Astrocyte (in vitro differentiated cells and primary cell): ENCODE results near the gene CD151. TPM values are rescaled to one million over a fixed set of nuclear protein-coding genes. Genes with fewer than 3 reads are reported as not detected.

Experiments used
- DNase-seq: peaks from one replicate; pipeline ENCODE4 v3.0.0-alpha.2; 2010; ENCODE audit warnings: low read depth
- FAIRE-seq: peaks from 2 replicates; lab custom pipeline; 2011; peaks lifted over from hg19 to GRCh38; lab: Jason Lieb, UNC
- H2AFZ ChIP-seq: 2 replicates; pipeline ENCODE4 v1.6.0; 2012; ENCODE audit warnings: low read depth, low read length, inconsistent platforms
- H3K27ac ChIP-seq: 2 replicates; pipeline ENCODE4 v1.5.1; 2011; ENCODE audit warnings: low read depth, low read length, inconsistent platforms
- H3K27me3 ChIP-seq: 2 replicates; pipeline ENCODE4 v1.6.0; 2011; ENCODE audit warnings: low read length, inconsistent platforms; ENCODE audit not compliant: insufficient read depth
- H3K36me3 ChIP-seq: 2 replicates; pipeline ENCODE4 v1.5.1; 2011; ENCODE audit warnings: low read length, inconsistent platforms; ENCODE audit not compliant: insufficient read depth
- H3K4me1 ChIP-seq: 2 replicates; pipeline ENCODE4 v1.5.1; 2011; ENCODE audit warnings: low read length, inconsistent platforms; ENCODE audit not compliant: insufficient read depth
- H3K4me2 ChIP-seq: 2 replicates; pipeline ENCODE4 v1.6.0; 2012; ENCODE audit warnings: low read length, inconsistent platforms
- H3K4me3 ChIP-seq: 2 replicates; pipeline ENCODE4 v1.5.1; 2011; ENCODE audit warnings: low read depth, mild to moderate bottlenecking, low read length, inconsistent platforms; ENCODE audit not compliant: insufficient read depth
- H3K79me2 ChIP-seq: 2 replicates; pipeline ENCODE4 v1.6.0; 2012; ENCODE audit warnings: mild to moderate bottlenecking, low read length, inconsistent platforms; ENCODE audit not compliant: insufficient read depth
- H3K9ac ChIP-seq: 2 replicates; pipeline ENCODE4 v1.6.0; 2012; ENCODE audit warnings: mild to moderate bottlenecking, low read length, inconsistent platforms
- H3K9me3 ChIP-seq: 2 replicates; pipeline ENCODE4 v1.5.1; 2012; ENCODE audit warnings: low read depth, mild to moderate bottlenecking, low read length, inconsistent platforms; ENCODE audit not compliant: insufficient read depth
- H4K20me1 ChIP-seq: 2 replicates; pipeline ENCODE4 v1.6.0; 2012; ENCODE audit warnings: low read length, inconsistent platforms; ENCODE audit not compliant: insufficient read depth
- H3K27ac Mint-ChIP-seq: one replicate; pipeline ENCODE4 v1.8.0; 2021; ENCODE audit warnings: mild to moderate bottlenecking, mixed read lengths; ENCODE audit not compliant: unreplicated experiment
- H3K27me3 Mint-ChIP-seq: one replicate; pipeline ENCODE4 v1.8.0; 2021; ENCODE audit warnings: low read depth, mixed read lengths; ENCODE audit not compliant: unreplicated experiment
- H3K36me3 Mint-ChIP-seq: one replicate; pipeline ENCODE4 v1.8.0; 2021; ENCODE audit warnings: low read depth, mixed read lengths; ENCODE audit not compliant: unreplicated experiment
- H3K4me1 Mint-ChIP-seq: one replicate; pipeline ENCODE4 v1.8.0; 2021; ENCODE audit warnings: low read depth, mixed read lengths; ENCODE audit not compliant: unreplicated experiment
- H3K4me3 Mint-ChIP-seq: one replicate; pipeline ENCODE4 v1.8.0; 2021; ENCODE audit warnings: mild to moderate bottlenecking, moderate library complexity, mixed read lengths; ENCODE audit not compliant: unreplicated experiment
- H3K9me3 Mint-ChIP-seq: one replicate; pipeline ENCODE4 v1.8.0; 2021; ENCODE audit warnings: mild to moderate bottlenecking, mixed read lengths; ENCODE audit not compliant: unreplicated experiment
- EZH2 ChIP-seq: IDR thresholded peaks from 2 replicates; pipeline ENCODE4 v1.6.1; 2012; ENCODE audit warnings: mild to moderate bottlenecking, low read length, inconsistent platforms; ENCODE audit not compliant: insufficient read depth
- total RNA-seq: library from RNA; stranded (reverse); gene quantifications from 2 replicates; pipeline ENCODE4 v1.2.1, GENCODE V29; 2021
- TF ChIP-seq, protein P1 (sequence below): IDR thresholded peaks from 2 replicates; pipeline ENCODE4 v1.5.1; 2011; ENCODE audit warnings: low read depth, mild to moderate bottlenecking, inconsistent platforms, low read length, moderate library complexity; ENCODE audit not compliant: insufficient read depth

The CD151 gene
- total RNA-seq, 1 donor from 2014 or later = 421 TPM

DNA sequence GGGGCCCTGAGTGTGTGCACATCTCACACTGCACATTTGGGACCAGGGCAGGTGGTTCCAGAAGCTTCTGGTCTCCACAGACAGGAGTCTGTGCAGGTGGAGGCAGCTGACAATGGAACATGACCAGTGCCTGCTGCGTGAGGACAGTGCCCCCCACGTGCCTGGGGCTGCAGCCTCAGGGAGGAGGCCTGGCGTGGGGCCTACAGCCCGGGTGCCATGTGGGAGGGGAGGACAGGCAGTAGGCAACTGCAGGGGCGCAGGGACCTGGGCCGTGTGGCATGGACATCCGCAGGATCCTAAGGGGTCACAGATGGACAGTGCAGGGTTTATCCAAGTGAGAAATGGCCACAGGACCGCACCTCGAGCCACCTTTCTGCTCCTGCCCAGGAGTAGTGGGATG, 38.7 kb downstream of the CD151 start:
- H2AFZ ChIP-seq = no peak overlapping the region
- H4K20me1 ChIP-seq = peaks cover 13% of the 10 kb centered on the region
- H3K4me2 ChIP-seq = no peak overlapping the region
- Mint-ChIP-seq H3K27ac (no peak overlapping the region), H3K4me3 (no peak overlapping the region), H3K27me3 (peaks cover 3% of the 10 kb centered on the region), H3K36me3 (peaks cover 10% of the 10 kb centered on the region), H3K4me1 (no peaks in the 10 kb centered on the region), H3K9me3 (no peaks in the 10 kb centered on the region)
- DNase-seq (no peak), FAIRE-seq (no peak)
- H3K9me3 ChIP-seq = no peaks in the 10 kb centered on the region
- no peak overlapping the region for H3K4me3 ChIP-seq
- H3K27me3 ChIP-seq = no peaks in the 10 kb centered on the region
- no peaks in the 10 kb centered on the region for H3K79me2 ChIP-seq
- H3K36me3 ChIP-seq = no peaks in the 10 kb centered on the region
- TF ChIP-seq, protein P1, sequence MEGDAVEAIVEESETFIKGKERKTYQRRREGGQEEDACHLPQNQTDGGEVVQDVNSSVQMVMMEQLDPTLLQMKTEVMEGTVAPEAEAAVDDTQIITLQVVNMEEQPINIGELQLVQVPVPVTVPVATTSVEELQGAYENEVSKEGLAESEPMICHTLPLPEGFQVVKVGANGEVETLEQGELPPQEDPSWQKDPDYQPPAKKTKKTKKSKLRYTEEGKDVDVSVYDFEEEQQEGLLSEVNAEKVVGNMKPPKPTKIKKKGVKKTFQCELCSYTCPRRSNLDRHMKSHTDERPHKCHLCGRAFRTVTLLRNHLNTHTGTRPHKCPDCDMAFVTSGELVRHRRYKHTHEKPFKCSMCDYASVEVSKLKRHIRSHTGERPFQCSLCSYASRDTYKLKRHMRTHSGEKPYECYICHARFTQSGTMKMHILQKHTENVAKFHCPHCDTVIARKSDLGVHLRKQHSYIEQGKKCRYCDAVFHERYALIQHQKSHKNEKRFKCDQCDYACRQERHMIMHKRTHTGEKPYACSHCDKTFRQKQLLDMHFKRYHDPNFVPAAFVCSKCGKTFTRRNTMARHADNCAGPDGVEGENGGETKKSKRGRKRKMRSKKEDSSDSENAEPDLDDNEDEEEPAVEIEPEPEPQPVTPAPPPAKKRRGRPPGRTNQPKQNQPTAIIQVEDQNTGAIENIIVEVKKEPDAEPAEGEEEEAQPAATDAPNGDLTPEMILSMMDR = no peak
- TF ChIP-seq EZH2 = no peak
- H3K4me1 ChIP-seq = peaks cover 4% of the 10 kb centered on the region
- no peak overlapping the region for H3K27ac ChIP-seq
- H3K9ac ChIP-seq = no peak overlapping the region

DNA sequence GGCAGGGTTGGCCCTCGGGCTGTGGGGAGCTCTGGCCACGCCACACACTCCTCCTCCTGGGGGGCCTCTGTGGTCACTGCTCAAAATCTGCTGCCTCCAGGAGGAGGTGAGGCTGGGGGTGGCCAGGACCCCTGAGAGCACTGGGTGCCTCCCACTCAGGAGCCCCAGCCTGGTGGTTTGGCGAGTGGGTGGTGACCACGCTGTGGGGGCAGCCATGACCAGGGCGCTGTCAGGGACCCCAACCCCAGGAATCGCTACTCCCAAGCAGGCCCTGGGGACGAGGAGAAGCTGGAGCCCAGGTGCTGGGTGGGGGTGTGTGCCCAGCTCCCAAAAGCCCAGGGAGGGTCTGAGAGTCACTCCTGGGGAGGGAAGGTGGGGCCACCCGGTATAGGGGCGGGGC, 40.0 kb downstream of the CD151 start:
- H3K9me3 Mint-ChIP-seq = no peaks in the 10 kb centered on the region
- peaks cover 3% of the 10 kb centered on the region for H3K27me3 Mint-ChIP-seq
- H3K36me3 ChIP-seq = no peaks in the 10 kb centered on the region
- peaks cover 4% of the 10 kb centered on the region for H3K4me1 ChIP-seq
- no peak overlapping the region for H3K27ac Mint-ChIP-seq
- TF ChIP-seq, protein P1 = no peak
- TF ChIP-seq EZH2 = no peak
- no peaks in the 10 kb centered on the region for H3K9me3 ChIP-seq
- H3K4me3 ChIP-seq = no peak overlapping the region
- H3K27ac ChIP-seq = no peak overlapping the region
- no peak overlapping the region for H2AFZ ChIP-seq
- H3K4me3 Mint-ChIP-seq = no peak overlapping the region
- no peaks in the 10 kb centered on the region for H3K79me2 ChIP-seq
- H3K4me2 ChIP-seq = no peak overlapping the region
- H3K36me3 Mint-ChIP-seq = peaks cover 10% of the 10 kb centered on the region
- H4K20me1 ChIP-seq = peaks cover 22% of the 10 kb centered on the region
- no peak for DNase-seq
- no peaks in the 10 kb centered on the region for H3K4me1 Mint-ChIP-seq
- H3K9ac ChIP-seq = no peak overlapping the region
- no peaks in the 10 kb centered on the region for H3K27me3 ChIP-seq
- no peak for FAIRE-seq

DNA sequence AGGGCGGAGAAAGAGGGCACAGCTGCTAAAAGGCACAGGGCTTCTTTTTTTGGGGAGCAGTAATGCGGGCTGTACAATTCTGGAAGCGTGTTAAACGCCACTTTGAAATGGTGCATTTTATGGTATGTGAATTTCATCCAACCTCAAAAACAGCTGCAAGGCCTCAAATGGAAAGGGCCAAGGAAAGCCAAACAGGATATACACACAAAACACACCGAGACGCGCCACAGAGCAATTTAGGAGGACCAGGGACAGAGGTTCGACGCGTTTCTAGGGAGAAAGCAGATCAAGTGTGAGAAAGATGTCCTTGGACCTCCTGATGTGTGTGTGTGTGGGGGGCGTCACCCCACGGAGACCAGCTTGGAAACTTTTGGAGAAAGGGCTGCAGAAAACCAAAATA, 41.0 kb downstream of the CD151 start:
- no peak overlapping the region for H3K4me2 ChIP-seq
- H3K9ac ChIP-seq = no peak overlapping the region
- Mint-ChIP-seq H3K27ac (no peak overlapping the region), H3K36me3 (peaks cover 8% of the 10 kb centered on the region), H3K9me3 (no peaks in the 10 kb centered on the region), H3K4me1 (no peaks in the 10 kb centered on the region), H3K4me3 (no peak overlapping the region), H3K27me3 (peaks cover 3% of the 10 kb centered on the region)
- peaks cover 17% of the 10 kb centered on the region for H4K20me1 ChIP-seq
- FAIRE-seq (no peak), DNase-seq (no peak)
- H3K4me1 ChIP-seq = peaks cover 4% of the 10 kb centered on the region
- H3K27me3 ChIP-seq = no peaks in the 10 kb centered on the region
- TF ChIP-seq, protein P1 = no peak
- TF ChIP-seq EZH2 = no peak
- H3K4me3 ChIP-seq = no peak overlapping the region
- no peak overlapping the region for H3K27ac ChIP-seq
- no peaks in the 10 kb centered on the region for H3K79me2 ChIP-seq
- H2AFZ ChIP-seq = no peak overlapping the region
- H3K36me3 ChIP-seq = no peaks in the 10 kb centered on the region
- H3K9me3 ChIP-seq = no peaks in the 10 kb centered on the region
